HG03039 (cell line): Measurements from ENCODE around the gene AOPEP.
A peak's percentile ranks its signal among the peaks of the same experiment; 100 is the strongest.

Experiments
- ATAC-seq: cut with Tn5 transposase; IDR thresholded peaks from one replicate; pipeline ENCODE4 v1.9.1; 2021; ENCODE audit warnings: mild to moderate bottlenecking, moderate library complexity; ENCODE audit not compliant: unreplicated experiment

The AOPEP gene

GRCh38 chr9:94786586-94786985 is 60.1 kb downstream of the AOPEP start:
- ATAC-seq: no peak

GRCh38 chr9:94787266-94787665 is 60.8 kb downstream of the AOPEP start:
- ATAC-seq: no peak

- ATAC-seq: no peak
Observed at GRCh38 chr9:94788570-94789105, 62.1 kb downstream of the AOPEP start.

GRCh38 chr9:94791435-94791834 is 64.9 kb downstream of the AOPEP start:
- no peak for ATAC-seq

- ATAC-seq: no peak
Observed at GRCh38 chr9:94792511-94792910, 66.0 kb downstream of the AOPEP start.

- ATAC-seq: no peak
Observed at GRCh38 chr9:94794476-94795167, 68.1 kb downstream of the AOPEP start.

- ATAC-seq: no peak
Observed at GRCh38 chr9:94796687-94797086, 70.2 kb downstream of the AOPEP start.

GRCh38 chr9:94798201-94798600 is 71.7 kb downstream of the AOPEP start:
- no peak for ATAC-seq

GRCh38 chr9:94798708-94799107 is 72.2 kb downstream of the AOPEP start:
- ATAC-seq: no peak

- ATAC-seq: no peak
Observed at GRCh38 chr9:94799578-94800264, 73.2 kb downstream of the AOPEP start.

GRCh38 chr9:94800424-94801117 is 74.1 kb downstream of the AOPEP start:
- ATAC-seq: no peak

GRCh38 chr9:94801234-94801633 is 74.7 kb downstream of the AOPEP start:
- no peak for ATAC-seq

GRCh38 chr9:94801681-94802080 is 75.2 kb downstream of the AOPEP start:
- ATAC-seq: no peak

GRCh38 chr9:94802251-94802650 is 75.8 kb downstream of the AOPEP start:
- no peak for ATAC-seq

GRCh38 chr9:94802793-94803192 is 76.3 kb downstream of the AOPEP start:
- ATAC-seq: peak; percentile 53

- no peak for ATAC-seq
Observed at GRCh38 chr9:94804316-94804715, 77.8 kb downstream of the AOPEP start.

- ATAC-seq: no peak
Observed at GRCh38 chr9:94805051-94805489, 78.6 kb downstream of the AOPEP start.

- no peak for ATAC-seq
Observed at GRCh38 chr9:94805585-94805984, 79.1 kb downstream of the AOPEP start.

- ATAC-seq: no peak
Observed at GRCh38 chr9:94806307-94806893, 79.9 kb downstream of the AOPEP start.

- ATAC-seq: no peak
Observed at GRCh38 chr9:94807556-94807955, 81.1 kb downstream of the AOPEP start.
